K562 (cell line): Measurements from ENCODE around the gene RPL27A. TPM values are rescaled to one million over a fixed set of nuclear protein-coding genes. Genes with fewer than 3 reads are reported as not detected.

Source experiments
- ATAC-seq: fragments of 200-7000 bp; cut with Tn5 transposase; 3 replicates; pipeline ENCODE4 v1.9.1; 2020; ENCODE audit warnings: moderate library complexity
- BruUV-seq: library from RNA; stranded (reverse); fragments of 400-500 nt; replicated peaks from 2 replicates; lab custom pipeline; 2021; lab: Mats Ljungman, UMichigan
- CTCF ChIA-PET: fragments of 300-600 bp; formaldehyde crosslinking; extraction: SDS; loops from one replicate; lab custom pipeline; 2021; ENCODE audit warnings: low intra/inter-chr PET ratio; lab: Yijun Ruan, JAX
- POLR2A ChIA-PET: fragments of 300-600, 350-650 bp; sonication (Branson Sonifier 250); formaldehyde crosslinking; extraction: SDS; loops from one replicate; lab custom pipeline; 2021; ENCODE audit warnings: antibody characterized with exemption, inconsistent platforms; lab: Yijun Ruan, JAX
- DNase-seq, 4 experiments: peaks; one replicate each; pipeline versions ENCODE4 v3.0.0 to v3.0.0-alpha.2; 2011 to 2018; ENCODE audit warnings: low spot score in 3 of 4, mixed read lengths in 3 of 4; ENCODE audit errors: extremely low read depth in 1 of 4
- FAIRE-seq: peaks from 2 replicates; lab custom pipeline; 2011; peaks lifted over from hg19 to GRCh38; lab: Jason Lieb, UNC
- H2AFZ ChIP-seq: 2 replicates; pipeline ENCODE4 v1.6.0; 2011; ENCODE audit warnings: low read depth, low read length, control low read depth, inconsistent platforms
- H3K27ac ChIP-seq: fragments of 200-600 bp; 3 replicates; pipeline ENCODE4 v1.8.0; 2011; ENCODE audit warnings: low read depth, mild to moderate bottlenecking, control low read depth, inconsistent platforms, low read length, moderate library complexity, mixed read lengths; ENCODE audit errors: extremely low read depth
- H3K27me3 ChIP-seq, 2 experiments: fragments of 300-600 bp in 1 of 2; 2 replicates in 1 of 2; 3 replicates in 1 of 2; pipeline versions ENCODE4 v1.6.0 to v1.8.0; 2011; ENCODE audit warnings: inconsistent platforms in 2 of 2, low read length in 2 of 2, mild to moderate bottlenecking in 1 of 2, mixed read lengths in 1 of 2, moderate library complexity in 1 of 2; ENCODE audit not compliant: control insufficient read depth in 2 of 2, insufficient read depth in 2 of 2
- H3K36me3 ChIP-seq: fragments of 300-600 bp; 3 replicates; pipeline ENCODE4 v1.8.0; 2011; ENCODE audit warnings: mild to moderate bottlenecking, low read length, inconsistent platforms; ENCODE audit not compliant: control insufficient read depth, insufficient read depth
- H3K4me1 ChIP-seq, 2 experiments: fragments of 200-600 bp in 1 of 2; replicated peaks in 1 of 2; 2 replicates in 1 of 2; 3 replicates in 1 of 2; pipeline versions ENCODE4 v1.5.1 to v1.8.0; 2011; ENCODE audit warnings: inconsistent platforms in 2 of 2, low read length in 2 of 2, mild to moderate bottlenecking in 1 of 2, mixed read lengths in 1 of 2, moderate library complexity in 1 of 2; ENCODE audit not compliant: control insufficient read depth in 2 of 2, insufficient read depth in 2 of 2
- H3K4me2 ChIP-seq: 2 replicates; pipeline ENCODE4 v1.6.1; 2011; ENCODE audit warnings: low read length, control low read depth, inconsistent platforms, mixed read lengths; ENCODE audit not compliant: insufficient read depth
- H3K4me3 ChIP-seq: fragments of 200-600 bp; sonication (generic), shearing (Covaris generic); 2 replicates; pipeline ENCODE4 v1.5.1; 2016; ENCODE audit warnings: control low read depth, inconsistent platforms
- H3K79me2 ChIP-seq: fragments of 200-600 bp; 3 replicates; pipeline ENCODE4 v1.8.0; 2011; ENCODE audit warnings: low read length, inconsistent platforms; ENCODE audit not compliant: control insufficient read depth, insufficient read depth
- H3K9ac ChIP-seq, 2 experiments: 2 replicates each; pipeline versions ENCODE4 v1.6.0 to v1.6.1; 2011; ENCODE audit warnings: low read depth in 2 of 2, low read length in 2 of 2, control low read depth in 1 of 2, inconsistent platforms in 1 of 2, mild to moderate bottlenecking in 1 of 2, mixed read lengths in 1 of 2; ENCODE audit not compliant: insufficient read depth in 1 of 2
- H3K9me1 ChIP-seq: one replicate; pipeline ENCODE4 v1.6.0; 2011; ENCODE audit warnings: inconsistent platforms, mild to moderate bottlenecking, low read length, moderate library complexity; ENCODE audit not compliant: control insufficient read depth, insufficient read depth
- H3K9me3 ChIP-seq: replicated peaks from 2 replicates; pipeline ENCODE4 v1.5.1; 2011; ENCODE audit warnings: low read depth, low read length, inconsistent platforms; ENCODE audit not compliant: control insufficient read depth, insufficient read depth
- H4K20me1 ChIP-seq: replicated peaks from 2 replicates; pipeline ENCODE4 v1.6.1; 2011; ENCODE audit warnings: low read length, inconsistent platforms, mixed read lengths; ENCODE audit not compliant: control insufficient read depth, insufficient read depth
- ARID2 ChIP-seq: fragments of 450-650 bp; IDR thresholded peaks from 2 replicates; pipeline ENCODE4 v1.6.1; 2017; ENCODE audit warnings: antibody characterized with exemption, mild to moderate bottlenecking
- ARNT ChIP-seq, 2 experiments: fragments of 450-650 bp; IDR thresholded peaks; 2 replicates each; pipeline ENCODE4 v1.6.1; 2016; ENCODE audit warnings: mild to moderate bottlenecking in 1 of 2
- CBFA2T3 ChIP-seq: fragments of 450-650 bp; IDR thresholded peaks from 2 replicates; pipeline ENCODE4 v1.6.1; 2017
- ETS1 ChIP-seq: conservative IDR thresholded peaks from 2 replicates; pipeline ENCODE4 v1.6.1; 2011; ENCODE audit warnings: low read depth, mild to moderate bottlenecking, low read length; ENCODE audit not compliant: control insufficient read depth
- KLF13 ChIP-seq: fragments of 450-650 bp; IDR thresholded peaks from 2 replicates; pipeline ENCODE4 v1.6.1; 2016; ENCODE audit warnings: missing genetic modification characterization, low read depth, mild to moderate bottlenecking, missing compliant biosample characterization, moderate library complexity, borderline replicate concordance
- MECOM ChIP-seq: fragments of 250-450 bp; sonication (Bioruptor Pico); IDR thresholded peaks from 2 replicates; pipeline ENCODE4 v1.8.0; 2022; ENCODE audit warnings: inconsistent platforms
- NUFIP1 ChIP-seq: fragments of 450-650 bp; IDR thresholded peaks from 2 replicates; pipeline ENCODE4 v1.6.1; 2018; ENCODE audit not compliant: partially characterized antibody
- ZKSCAN1 ChIP-seq: fragments of 150-350 bp; IDR thresholded peaks from 2 replicates; pipeline ENCODE4 v1.6.1; 2016; ENCODE audit warnings: low read depth, low read length
- WGBS: fragments of 100-300 bp; shearing (Covaris generic); methylation state at CpG from one replicate; pipeline ENCODE4 v1.1.6; 2016; ENCODE audit warnings: low coverage, mixed read lengths; ENCODE audit not compliant: insufficient coverage; ENCODE audit errors: missing lambda C conversion rate; 5-methylcytosine and 5-hydroxymethylcytosine counted together
- in situ Hi-C: fragments of 300-500 bp; cut with MboI; formaldehyde crosslinking; loops from 4 replicates; pipeline ENCODE4 v1.15.0; 2018; ENCODE audit warnings: inconsistent platforms, mixed read lengths
- intact Hi-C: fragments of 100-400 bp; cut with micrococcal nuclease; formaldehyde crosslinking; loops from 2 replicates; pipeline ENCODE4 v1.14.2; 2022
- polyA plus RNA-seq, 8 experiments: library from polyadenylated mRNA; depleted of rRNA in 4 of 8; stranded (reverse) in 5 of 8; unstranded in 3 of 8; fragments of >200 nt; fragmentation: Nextera tagmentation in 2 of 8; fragmentation: Illumina TruSeq in 1 of 8; extraction: Ambion mirVana in 2 of 8; extraction: Trizol in 1 of 8; gene quantifications; 2 replicates each; pipeline versions ENCODE4 v1.2.1 to v1.2.3, GENCODE V29; 2011 to 2014; ENCODE audit warnings: inconsistent platforms in 1 of 8, missing spikeins in 1 of 8
- total RNA-seq, 7 experiments: library from RNA; depleted of rRNA in 6 of 7; stranded (reverse); fragments of >200 nt in 6 of 7; fragmentation: Illumina TruSeq in 2 of 7; extraction: Trizol in 2 of 7; gene quantifications; 2 replicates each; pipeline versions ENCODE4 v1.2.1 to v1.2.3, GENCODE V29; 2011 to 2021; ENCODE audit warnings: low replicate concordance in 1 of 7

Gene RPL27A
- total and polyA plus RNA-seq, 9 of the 15 experiments (the other 6 are each of a cell fraction or from before 2014, with no cell fraction given), result 790 to 4,241 (median 2,267) TPM

GRCh38 chr11:8720352-8720751 is 37.8 kb downstream of the RPL27A start:
- ChIA-PET CTCF (no interaction called here), POLR2A (interaction anchor here (0.6 to 1.4 kb wide), 4 partner anchors 8 to 32 kb away, joined by 3 to 5 read pairs (median 4); no protein-coding TSS in a partner anchor)
- H4K20me1 ChIP-seq, result no peaks in the 10 kb centered on the region; the same call in 1 of the 2 replicates
- no peaks in the 10 kb centered on the region for H3K36me3 ChIP-seq
- H3K79me2 ChIP-seq, result no peaks in the 10 kb centered on the region
- H3K9me3 ChIP-seq, result no peaks in the 10 kb centered on the region
- H3K4me1 ChIP-seq, result peaks cover 4 to 11% of the 10 kb centered on the region in 2 experiments; a peak in 4 of 5 replicates
- intact Hi-C loops (no loop called here), in situ Hi-C loops (no loop called here)
- ATAC-seq (no peak), DNase-seq (no peak), FAIRE-seq (no peak)
- H3K4me2 ChIP-seq, result no peak overlapping the region
- H3K27me3 ChIP-seq, result peaks cover 20 to 70% of the 10 kb centered on the region in 2 experiments
- H3K4me3 ChIP-seq, result no peak overlapping the region
- WGBS, result 0% methylated on average over 3 of the region's 3 CpGs
- no peak for TF ChIP-seq ARID2
- no peak for TF ChIP-seq MECOM
- no peak for TF ChIP-seq NUFIP1
- TF ChIP-seq KLF13 (tag), result no peak
- no peak for TF ChIP-seq ZKSCAN1
- no peak for TF ChIP-seq ETS1
- no peak for TF ChIP-seq CBFA2T3
- TF ChIP-seq ARNT (IDR thresholded peaks at IDR 0.05), result no peak
- H2AFZ ChIP-seq, result no peak overlapping the region
- H3K9me1 ChIP-seq, result peaks cover 3% of the 10 kb centered on the region
- H3K27ac ChIP-seq, result no peak overlapping the region
- no peak overlapping the region for H3K9ac ChIP-seq
- no TSS peak for BruUV-seq
